ENCODE results near the gene NMBR.
"Not testable (repeated sequence)": the region's sequence is repeated elsewhere in the genome, so short reads cannot be mapped to it uniquely, and the experiment has no call there.

The NMBR gene

GRCh38 chr6:142132625-142133024 lies 14.3 kb downstream of the NMBR start, which contains the start of gene GJE1:
GJE1 (plus strand) TSS chr6:142132925; CDS start chr6:142133159, 234 bp downstream.
- no peak within 1 kb of the TSS for H3K4me3 ChIP-seq (replicated peaks; ENCODE audit: low read depth, low read length)
- no peak for TF ChIP-seq CTCF (IDR thresholded peaks at IDR 0.05; ENCODE audit: low read length, missing control alignments)
- no peak for DNase-seq (ENCODE audit: low read depth)

- TF ChIP-seq CTCF (IDR thresholded peaks at IDR 0.05; ENCODE audit: low read length, missing control alignments), result no peak
- H3K4me3 ChIP-seq (replicated peaks; ENCODE audit: low read depth, low read length), result no peak overlapping the region
- no peak for DNase-seq (ENCODE audit: low read depth)
Measured at GRCh38 chr6:142130814-142131213, 16.1 kb downstream of the NMBR start.

- H3K4me3 ChIP-seq (replicated peaks; ENCODE audit: low read depth, low read length), result no peak overlapping the region
- DNase-seq (ENCODE audit: low read depth), result no peak
- no peak for TF ChIP-seq CTCF (IDR thresholded peaks at IDR 0.05; ENCODE audit: low read length, missing control alignments)
Measured at GRCh38 chr6:142121342-142121741, 25.6 kb downstream of the NMBR start.

- TF ChIP-seq CTCF (IDR thresholded peaks at IDR 0.05; ENCODE audit: low read length, missing control alignments), result no peak
- no peak overlapping the region for H3K4me3 ChIP-seq (replicated peaks; ENCODE audit: low read depth, low read length)
- peak; percentile 18 for DNase-seq (ENCODE audit: low read depth)
Measured at GRCh38 chr6:142118925-142119324, 28.0 kb downstream of the NMBR start.

GRCh38 chr6:142118328-142118727 lies 28.6 kb downstream of the NMBR start:
- TF ChIP-seq CTCF (IDR thresholded peaks at IDR 0.05; ENCODE audit: low read length, missing control alignments), result no peak
- no peak for DNase-seq (ENCODE audit: low read depth)
- H3K4me3 ChIP-seq (replicated peaks; ENCODE audit: low read depth, low read length), result no peak overlapping the region

- H3K4me3 ChIP-seq (replicated peaks; ENCODE audit: low read depth, low read length), result no peak overlapping the region
- TF ChIP-seq CTCF (IDR thresholded peaks at IDR 0.05; ENCODE audit: low read length, missing control alignments), result no peak
- no peak for DNase-seq (ENCODE audit: low read depth)
Measured at GRCh38 chr6:142117366-142117765, 29.6 kb downstream of the NMBR start.

GRCh38 chr6:142112451-142113061 lies 34.4 kb downstream of the NMBR start:
- no peak overlapping the region for H3K4me3 ChIP-seq (replicated peaks; ENCODE audit: low read depth, low read length)
- DNase-seq (ENCODE audit: low read depth), result peak; percentile 88
- peak; percentile 76 for TF ChIP-seq CTCF (IDR thresholded peaks at IDR 0.05; ENCODE audit: low read length, missing control alignments)

- not testable (repeated sequence) for H3K4me3 ChIP-seq (replicated peaks; ENCODE audit: low read depth, low read length); DNase-seq (ENCODE audit: low read depth)
Measured at GRCh38 chr6:142110820-142111219, 36.1 kb downstream of the NMBR start.

- DNase-seq (ENCODE audit: low read depth); H3K4me3 ChIP-seq (replicated peaks; ENCODE audit: low read depth, low read length): not testable (repeated sequence)
Measured at GRCh38 chr6:142104820-142105219, 42.1 kb downstream of the NMBR start.
